ENCODE measurements around the gene CDK2AP2. TPM values are rescaled to one million over a fixed set of nuclear protein-coding genes. Genes with fewer than 3 reads are reported as not detected.
"Not testable (repeated sequence)": the region's sequence is repeated elsewhere in the genome, so short reads cannot be mapped to it uniquely, and the experiment has no call there.

Gene CDK2AP2
- total RNA-seq, 1 experiment from 2014 or later, result 56.9 TPM

- no peak for DNase-seq (ENCODE audit: low read depth)
- in situ Hi-C loops (cut with HindIII; ENCODE audit: low pct_unique_long_range_greater_than_20kb, low sequenced_read_pairs), result no loop called here
Observed at GRCh38 chr11:67528376-67528775, 20.4 kb upstream of the CDK2AP2 start.

DNA sequence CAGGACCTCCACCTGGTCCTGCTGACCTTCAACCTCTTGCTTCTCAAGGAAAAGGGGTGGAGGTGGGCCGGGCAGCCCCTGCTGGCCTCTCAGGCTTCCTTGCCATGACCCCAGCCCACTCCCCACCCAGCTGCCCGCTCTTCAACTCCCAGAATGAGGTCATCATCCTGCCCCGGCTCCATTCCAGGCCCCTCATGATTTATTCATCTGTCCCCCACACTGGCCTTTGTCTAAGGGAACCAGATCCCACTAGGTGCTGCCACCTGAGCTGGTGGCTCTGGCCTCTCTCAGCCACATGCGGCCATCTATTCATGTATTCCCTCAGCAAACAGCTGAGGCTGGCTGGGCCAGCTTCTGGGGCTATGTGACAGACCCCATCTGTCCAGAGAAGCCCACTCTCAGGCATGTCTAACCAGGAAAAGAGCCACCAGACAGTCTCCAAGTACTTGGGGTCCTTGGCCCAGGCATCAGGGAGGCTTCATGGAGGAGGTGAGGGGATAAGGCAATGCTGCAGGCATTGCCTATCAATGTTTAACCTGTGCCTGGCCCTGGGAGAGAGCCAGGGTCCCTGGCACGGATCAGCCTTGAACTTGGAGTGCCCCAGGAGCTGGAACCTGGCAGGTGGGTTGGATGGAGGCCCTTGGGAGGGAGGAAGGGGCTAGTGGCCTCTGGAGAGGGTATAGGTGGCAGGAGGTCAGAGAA is 17.5 kb upstream of the CDK2AP2 start:
- in situ Hi-C loops (cut with HindIII; ENCODE audit: low pct_unique_long_range_greater_than_20kb, low sequenced_read_pairs), result no loop called here
- no peak for DNase-seq (ENCODE audit: low read depth)

GRCh38 chr11:67524480-67524808 is 16.5 kb upstream of the CDK2AP2 start:
- in situ Hi-C loops (cut with HindIII; ENCODE audit: low pct_unique_long_range_greater_than_20kb, low sequenced_read_pairs), result no loop called here
- no peak for DNase-seq (ENCODE audit: low read depth)

GRCh38 chr11:67523556-67524479 is 15.9 kb upstream of the CDK2AP2 start:
- in situ Hi-C loops (cut with HindIII; ENCODE audit: low pct_unique_long_range_greater_than_20kb, low sequenced_read_pairs), result no loop called here
- DNase-seq (ENCODE audit: low read depth), result no peak

DNA sequence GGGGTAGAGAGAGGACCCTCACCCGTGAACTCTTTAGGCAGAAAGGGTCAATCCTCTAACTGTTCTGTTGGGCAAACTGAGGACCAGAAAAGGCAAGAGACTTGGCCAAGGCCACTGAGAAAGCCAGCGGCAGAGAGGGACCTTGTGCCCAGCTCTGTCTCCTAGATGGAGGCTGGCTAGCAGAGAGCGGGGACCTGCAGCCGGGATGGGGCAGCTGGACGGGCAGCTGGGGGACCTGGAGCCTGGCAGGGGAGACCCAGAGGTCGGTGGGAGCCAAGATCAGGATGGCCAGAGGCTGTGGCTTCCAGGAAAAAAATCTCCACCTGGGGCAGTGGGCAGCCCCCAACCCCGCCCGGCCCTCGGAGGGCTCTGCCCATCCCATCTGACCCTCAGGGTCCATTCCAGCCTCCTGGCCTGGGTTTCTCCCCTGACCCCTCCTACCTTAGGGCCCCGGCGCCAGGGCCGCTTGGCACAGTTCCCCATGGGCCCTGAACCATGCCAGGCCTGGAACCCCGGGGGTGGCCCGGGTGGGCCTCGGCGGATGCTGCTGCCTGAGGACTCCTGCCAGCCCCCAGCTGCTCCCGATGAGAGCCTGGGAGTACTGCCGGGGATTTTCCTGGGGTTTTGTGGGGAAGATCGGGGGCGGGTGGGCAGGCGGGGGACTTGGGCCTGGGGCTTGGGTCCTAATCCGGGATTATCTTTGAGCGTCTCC is 15.0 kb upstream of the CDK2AP2 start, which contains the start of gene CABP2:
TSS of gene CABP2 (minus strand) at position 603 of the 712 bp plus-strand sequence. CDS start at position 483, 120 bp downstream.
- in situ Hi-C loops (cut with HindIII; ENCODE audit: low pct_unique_long_range_greater_than_20kb, low sequenced_read_pairs), result no loop called here
- DNase-seq (ENCODE audit: low read depth), result no peak

GRCh38 chr11:67522338-67522737 is 14.4 kb upstream of the CDK2AP2 start:
- DNase-seq (ENCODE audit: low read depth), result no peak
- in situ Hi-C loops (cut with HindIII; ENCODE audit: low pct_unique_long_range_greater_than_20kb, low sequenced_read_pairs), result no loop called here

- no peak for DNase-seq (ENCODE audit: low read depth)
- in situ Hi-C loops (cut with HindIII; ENCODE audit: low pct_unique_long_range_greater_than_20kb, low sequenced_read_pairs), result no loop called here
Observed at GRCh38 chr11:67521924-67522323, 14.0 kb upstream of the CDK2AP2 start.

GRCh38 chr11:67520856-67521824 is 13.2 kb upstream of the CDK2AP2 start:
- no peak for DNase-seq (ENCODE audit: low read depth)
- in situ Hi-C loops (cut with HindIII; ENCODE audit: low pct_unique_long_range_greater_than_20kb, low sequenced_read_pairs), result no loop called here

DNA sequence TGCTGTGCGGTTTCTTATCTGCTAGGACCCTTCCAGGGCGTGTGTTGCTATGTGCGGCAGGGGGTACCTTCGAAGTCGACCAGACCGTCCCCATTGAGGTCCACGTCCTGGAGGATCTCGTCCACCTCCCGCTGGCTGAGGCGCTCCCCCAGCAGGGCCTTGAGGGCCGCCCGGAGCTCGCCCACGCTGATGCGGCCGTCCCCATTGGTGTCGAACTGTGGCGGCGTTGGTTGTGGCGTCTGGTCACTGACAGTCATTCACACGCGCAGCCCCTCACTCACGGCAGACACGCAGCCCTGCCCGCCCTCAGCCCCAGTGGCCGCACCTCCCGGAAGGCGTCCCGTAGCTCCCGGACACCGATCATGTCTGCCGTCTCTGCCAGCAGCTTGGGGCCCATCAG is 11.8 kb upstream of the CDK2AP2 start:
- in situ Hi-C loops (cut with HindIII; ENCODE audit: low pct_unique_long_range_greater_than_20kb, low sequenced_read_pairs), result no loop called here

DNA sequence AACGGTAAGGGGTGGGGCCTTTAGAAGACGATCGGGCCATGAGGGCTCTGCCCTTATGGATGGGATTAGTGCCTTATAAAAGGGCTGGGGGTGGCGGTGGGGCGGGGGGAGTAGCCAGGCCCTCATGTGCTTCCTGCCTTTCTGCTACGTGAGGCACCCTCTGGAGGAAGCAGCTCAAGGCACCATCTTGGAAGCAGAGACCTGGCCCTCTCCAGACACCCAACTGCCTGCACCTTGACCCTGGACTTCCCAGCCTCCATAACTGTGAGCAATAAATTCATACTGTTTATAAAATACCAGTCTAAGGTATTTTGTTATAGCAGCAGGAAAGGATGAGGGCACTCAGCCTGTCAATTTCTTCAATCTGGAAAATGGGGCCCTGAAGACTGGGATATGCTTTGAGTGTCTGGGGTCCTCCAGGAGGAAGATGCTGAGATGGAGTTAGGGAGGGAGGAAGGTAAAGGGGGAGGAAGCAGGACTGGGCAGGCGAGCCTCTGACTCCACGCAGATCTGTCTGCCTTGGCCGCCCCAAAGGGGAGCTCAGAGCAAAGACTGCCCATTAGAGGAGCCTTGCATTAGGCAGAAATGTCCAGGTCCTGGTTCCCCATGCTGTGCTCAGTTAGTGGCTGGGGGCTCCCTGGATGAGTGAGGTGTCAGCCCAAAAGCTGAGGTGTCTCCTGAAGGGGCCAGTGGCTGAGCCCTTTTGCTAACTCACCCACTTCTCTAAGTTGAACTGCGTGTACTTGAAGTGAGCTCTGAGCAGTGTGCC is 10.0 kb upstream of the CDK2AP2 start:
- DNase-seq (ENCODE audit: low read depth), result no peak
- in situ Hi-C loops (cut with HindIII; ENCODE audit: low pct_unique_long_range_greater_than_20kb, low sequenced_read_pairs), result no loop called here

More for the DNA sequence above, 11.8 kb upstream of the CDK2AP2 start:
- DNase-seq (ENCODE audit: low read depth), result no peak

GRCh38 chr11:67516806-67517205 is 8.8 kb upstream of the CDK2AP2 start:
- no peak for DNase-seq (ENCODE audit: low read depth)
- in situ Hi-C loops (cut with HindIII; ENCODE audit: low pct_unique_long_range_greater_than_20kb, low sequenced_read_pairs), result no loop called here

- in situ Hi-C loops (cut with HindIII; ENCODE audit: low pct_unique_long_range_greater_than_20kb, low sequenced_read_pairs), result no loop called here
- DNase-seq (ENCODE audit: low read depth), result no peak
Observed at GRCh38 chr11:67514116-67514515, 6.2 kb upstream of the CDK2AP2 start.

- DNase-seq (ENCODE audit: low read depth); in situ Hi-C loops (cut with HindIII; ENCODE audit: low pct_unique_long_range_greater_than_20kb, low sequenced_read_pairs): not testable (repeated sequence)
Observed at GRCh38 chr11:67511558-67511957, 3.6 kb upstream of the CDK2AP2 start.

DNA sequence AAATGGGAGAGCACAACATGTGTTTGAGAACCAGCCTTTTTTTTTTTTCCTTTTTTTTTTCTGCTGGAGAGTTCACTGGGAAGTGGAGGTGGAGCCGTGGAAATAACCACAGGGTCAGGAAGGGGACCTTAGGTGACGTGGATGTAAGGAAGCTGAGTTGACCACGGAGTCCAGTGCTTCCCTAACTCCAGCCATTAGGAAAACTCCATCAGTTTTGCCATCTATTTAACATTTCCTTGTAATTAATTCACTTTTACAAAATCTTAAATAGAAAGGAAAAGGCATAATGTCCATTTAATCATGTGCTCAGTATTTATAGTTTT is 2.0 kb upstream of the CDK2AP2 start:
- DNase-seq (ENCODE audit: low read depth), result no peak
- in situ Hi-C loops (cut with HindIII; ENCODE audit: low pct_unique_long_range_greater_than_20kb, low sequenced_read_pairs), result no loop called here

DNA sequence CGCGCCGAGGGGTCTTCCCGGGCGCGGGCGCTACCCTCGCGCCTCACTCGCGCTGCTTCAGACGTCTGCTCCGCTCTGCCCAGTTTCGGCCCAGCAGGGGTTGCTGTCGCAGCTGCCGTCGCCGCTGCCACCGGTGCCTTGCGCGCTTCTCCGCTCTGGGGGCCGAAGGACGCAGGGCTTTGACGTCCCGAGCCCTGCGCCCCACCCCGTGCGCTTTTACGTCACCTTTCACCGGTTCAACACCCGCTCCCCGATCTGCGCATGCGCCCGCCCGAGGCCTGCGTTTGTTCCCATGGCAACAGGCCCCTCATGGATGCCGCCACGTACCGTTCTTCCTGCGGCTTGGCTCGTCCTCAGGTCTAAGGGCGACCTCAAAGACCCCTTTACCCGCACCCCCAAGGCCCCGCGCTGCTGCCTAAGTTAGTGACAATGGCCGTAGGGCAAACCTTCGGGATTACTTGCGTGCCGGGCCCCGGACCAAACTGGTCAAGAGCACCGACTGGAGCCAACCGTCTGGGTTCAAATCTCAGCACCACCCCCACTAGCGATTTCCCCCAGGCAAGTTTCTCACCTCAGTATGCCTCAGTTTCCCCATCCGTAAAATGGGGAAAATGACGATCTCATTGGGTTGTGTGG is 642 bp upstream of the CDK2AP2 start:
- in situ Hi-C loops (cut with HindIII; ENCODE audit: low pct_unique_long_range_greater_than_20kb, low sequenced_read_pairs), result no loop called here
- DNase-seq (ENCODE audit: low read depth), result peak; percentile 92

GRCh38 chr11:67507242-67507863 is 609 bp downstream of the CDK2AP2 start:
- in situ Hi-C loops (cut with HindIII; ENCODE audit: low pct_unique_long_range_greater_than_20kb, low sequenced_read_pairs), result no loop called here
- DNase-seq (ENCODE audit: low read depth), result no peak

All from Caki2 (cell line).